GM18951 (cell line): ENCODE results near the gene SGMS1.

Source experiments
- POLR2A ChIP-seq: IDR thresholded peaks from 4 replicates; pipeline ENCODE4 v1.6.1; 2011; ENCODE audit warnings: mild to moderate bottlenecking; ENCODE audit not compliant: insufficient read length, insufficient read depth; ENCODE audit errors: extremely low read depth
- in situ Hi-C: fragments of 300-500 bp; cut with MboI; formaldehyde crosslinking; loops from one replicate; pipeline ENCODE4 v1.12.0; 2022; ENCODE audit warnings: low sequenced_read_pairs, mixed read lengths, inconsistent platforms; ENCODE audit not compliant: unreplicated experiment

The SGMS1 gene

GRCh38 chr10:50426485-50426884 lies 197.3 kb downstream of the SGMS1 start:
- TF ChIP-seq POLR2A, result no peak
- in situ Hi-C loops, result loop anchor here (10.0 kb wide), 1 partner anchor 78 kb away; no protein-coding TSS in a partner anchor

DNA sequence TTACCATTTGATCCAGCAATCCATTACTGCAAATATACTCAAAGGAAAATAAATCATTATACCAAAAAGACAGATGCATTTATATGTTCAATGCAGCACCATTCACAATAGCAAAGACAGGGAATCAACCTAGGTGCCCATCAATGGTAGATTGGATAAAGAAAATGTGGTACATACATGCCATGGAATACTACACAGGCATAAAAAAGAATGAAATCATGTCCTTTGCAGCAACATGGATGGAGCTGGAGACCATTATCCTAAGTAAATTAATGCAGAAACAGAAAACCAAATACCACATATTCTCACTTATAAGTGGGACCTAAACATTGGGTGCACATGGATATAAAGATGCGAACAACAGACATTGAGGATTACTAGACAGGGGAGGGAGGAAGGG lies 198.5 kb downstream of the SGMS1 start:
- in situ Hi-C loops, result loop anchor here (10.0 kb wide), 1 partner anchor 80 kb away; no protein-coding TSS in a partner anchor

GRCh38 chr10:50423448-50423847 lies 200.3 kb downstream of the SGMS1 start:
- in situ Hi-C loops, result loop anchor here (10.0 kb wide), 1 partner anchor 81 kb away; no protein-coding TSS in a partner anchor
- no peak for TF ChIP-seq POLR2A

DNA sequence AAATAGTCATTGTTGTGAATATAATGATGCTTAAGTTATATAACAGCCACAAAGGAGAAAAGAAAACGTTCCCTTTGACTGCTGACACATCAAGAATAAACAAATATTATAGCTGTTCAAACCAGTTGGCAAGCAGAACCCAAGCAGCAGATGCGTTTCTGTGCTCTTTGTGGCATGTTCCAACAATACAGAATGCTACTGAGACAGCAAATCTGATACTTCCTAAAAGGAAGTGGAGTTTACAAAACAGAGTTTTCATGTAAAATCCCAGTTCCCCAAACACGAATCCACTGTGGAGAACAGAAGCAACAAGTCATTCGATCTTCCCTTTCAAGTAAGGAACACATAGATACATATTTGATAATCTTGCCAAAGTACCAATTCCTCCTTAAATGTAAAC lies 201.5 kb downstream of the SGMS1 start:
- no peak for TF ChIP-seq POLR2A
- in situ Hi-C loops, result loop anchor here (10.0 kb wide), 1 partner anchor 83 kb away; no protein-coding TSS in a partner anchor

DNA sequence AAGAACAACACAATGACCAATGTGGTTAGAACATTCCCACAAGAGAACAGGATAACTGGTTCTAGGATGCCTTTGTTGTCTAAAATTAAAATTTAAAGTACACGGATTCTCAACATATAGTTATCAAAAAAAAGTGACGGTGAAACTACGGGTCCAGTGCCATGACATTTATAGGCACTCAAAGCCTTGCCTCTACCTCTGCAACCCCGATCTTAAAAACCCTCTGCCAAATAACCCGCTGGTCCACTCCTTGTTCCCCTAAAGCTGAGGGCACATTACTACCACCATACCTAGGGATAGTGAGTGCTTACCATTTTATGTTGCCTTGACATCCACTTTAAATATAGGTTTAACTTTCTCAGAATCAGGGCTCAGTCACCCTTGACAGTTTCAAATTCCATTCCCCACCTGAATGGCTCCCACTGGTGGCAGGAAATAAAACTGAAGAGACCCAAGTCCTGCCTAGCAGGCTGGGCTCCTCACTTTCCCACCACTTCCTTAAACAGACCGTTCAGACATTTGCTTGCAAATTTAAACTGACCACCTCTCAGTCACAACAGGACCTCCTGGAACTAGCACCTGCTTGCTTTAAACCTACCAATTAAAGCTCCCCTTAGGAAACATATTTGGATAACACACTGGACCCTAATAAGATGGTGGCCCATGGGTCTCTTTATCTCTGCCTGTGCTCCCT lies 202.6 kb downstream of the SGMS1 start:
- in situ Hi-C loops, result loop anchor here (10.0 kb wide), 1 partner anchor 84 kb away; no protein-coding TSS in a partner anchor

GRCh38 chr10:50420196-50420595 lies 203.6 kb downstream of the SGMS1 start:
- TF ChIP-seq POLR2A, result no peak
- in situ Hi-C loops, result loop anchor here (10.0 kb wide), 1 partner anchor 85 kb away; no protein-coding TSS in a partner anchor

More for the DNA sequence above, 202.6 kb downstream of the SGMS1 start:
- no peak for TF ChIP-seq POLR2A

GRCh38 chr10:50419756-50420155 lies 204.0 kb downstream of the SGMS1 start:
- in situ Hi-C loops, result loop anchor here (10.0 kb wide), 1 partner anchor 85 kb away; no protein-coding TSS in a partner anchor
- no peak for TF ChIP-seq POLR2A

- TF ChIP-seq POLR2A, result no peak
- in situ Hi-C loops, result no loop called here
Observed at GRCh38 chr10:50419091-50419490, 204.7 kb downstream of the SGMS1 start.

- peak; percentile 86 for TF ChIP-seq POLR2A
Observed at GRCh38 chr10:50417886-50418830, 205.6 kb downstream of the SGMS1 start.

GRCh38 chr10:50417486-50417885 lies 206.3 kb downstream of the SGMS1 start:
- no peak for TF ChIP-seq POLR2A
- in situ Hi-C loops, result no loop called here

More at GRCh38 chr10:50417886-50418830, 205.6 kb downstream of the SGMS1 start:
- in situ Hi-C loops, result no loop called here

DNA sequence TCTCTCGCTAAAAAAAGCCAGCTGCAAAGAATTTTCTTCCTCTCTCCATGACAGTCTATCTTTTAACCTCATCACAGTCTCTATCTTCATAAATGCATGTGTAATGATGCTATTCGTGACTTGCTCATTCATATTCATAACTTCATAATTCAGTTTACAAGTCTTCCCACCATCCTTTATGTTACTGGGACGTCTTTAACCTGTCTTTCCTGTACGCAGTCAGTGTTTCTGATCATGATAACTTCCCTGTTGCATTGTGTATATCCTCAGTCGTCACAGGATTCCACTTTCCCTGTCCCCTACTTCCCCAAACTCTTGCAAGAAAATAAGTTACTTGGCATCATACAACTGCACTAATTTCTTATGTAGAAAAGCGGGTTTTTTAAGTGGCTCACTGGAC lies 206.9 kb downstream of the SGMS1 start:
- in situ Hi-C loops, result no loop called here
- no peak for TF ChIP-seq POLR2A

DNA sequence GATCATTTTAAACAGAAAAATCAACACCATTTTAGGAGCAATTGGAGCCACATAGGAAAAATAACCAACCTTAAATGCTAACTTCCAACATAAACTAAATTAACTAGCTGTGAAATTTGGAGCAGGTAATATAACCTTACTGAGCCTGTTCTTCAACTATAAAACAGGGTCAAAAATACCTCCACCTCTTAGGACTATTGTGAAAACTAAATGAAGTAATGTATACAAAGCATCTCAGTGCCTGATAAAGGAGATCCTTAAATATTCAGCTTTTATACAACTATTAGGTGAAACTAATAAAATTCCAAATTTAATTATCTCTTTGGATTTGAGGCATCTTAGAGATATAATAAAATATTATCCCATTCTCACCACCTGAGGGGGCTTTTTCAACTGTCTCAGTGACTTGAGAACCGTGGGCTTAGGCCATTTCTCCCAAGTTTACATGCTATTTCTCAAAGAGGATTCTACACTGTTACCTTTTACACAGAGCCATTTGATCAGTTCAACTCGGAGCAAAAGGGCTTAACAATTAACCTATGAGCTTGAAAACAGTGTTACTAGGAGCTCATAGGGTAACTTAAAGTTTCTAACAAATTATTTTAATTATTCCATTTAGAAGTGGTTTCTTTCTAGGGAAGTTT lies 207.5 kb downstream of the SGMS1 start:
- in situ Hi-C loops, result no loop called here
- TF ChIP-seq POLR2A, result no peak

DNA sequence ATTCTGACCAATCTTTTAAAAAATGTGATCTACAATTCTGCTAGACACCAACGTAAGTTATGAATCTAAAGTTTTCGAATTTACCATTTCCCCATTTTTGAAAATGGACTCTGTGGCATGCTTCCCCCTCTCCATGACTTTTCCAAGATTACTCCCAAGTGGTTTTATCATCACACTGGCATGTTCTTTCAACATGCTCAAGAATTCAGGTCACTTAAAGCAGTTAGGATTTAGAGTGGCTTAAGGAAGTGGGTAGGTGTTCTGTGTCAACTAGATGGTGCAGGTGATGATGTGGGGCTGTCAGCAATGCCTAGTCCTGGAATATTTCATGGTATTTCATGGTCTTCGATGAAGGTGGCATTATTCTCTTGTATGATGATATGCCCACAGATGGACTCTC lies 208.5 kb downstream of the SGMS1 start:
- TF ChIP-seq POLR2A, result no peak
- in situ Hi-C loops, result no loop called here
